ENCODE results near the gene SEC24A. TPM values are rescaled to one million over a fixed set of nuclear protein-coding genes. Genes with fewer than 3 reads are reported as not detected.
"Not testable (repeated sequence)": the region's sequence is repeated elsewhere in the genome, so short reads cannot be mapped to it uniquely, and the experiment has no call there.

Gene SEC24A
- total RNA-seq, 2 experiments from 2014 or later, result 5.6 to 20.5 TPM

GRCh38 chr5:134659922-134660321 lies 11.3 kb downstream of the SEC24A start:
- no TSS peak for BruUV-seq (replicated peaks)
- H3K27ac ChIP-seq (ENCODE audit: low read depth, low read length, poor library complexity, severe bottlenecking), result no peak overlapping the region
- no peaks in the 10 kb centered on the region for H3K9me2 ChIP-seq (ENCODE audit: insufficient read depth, low read length)
- no peak overlapping the region for H3K4me2 ChIP-seq (ENCODE audit: low read length)
- H3K4me1 ChIP-seq (ENCODE audit: insufficient read depth, low read length, poor library complexity, severe bottlenecking), result no peaks in the 10 kb centered on the region
- no peaks in the 10 kb centered on the region for H3K9me3 ChIP-seq (ENCODE audit: low read length)
- no peak overlapping the region for H2AFZ ChIP-seq (ENCODE audit: low read length)
- POLR2A ChIA-PET, result interaction anchor here (0.6 to 1.8 kb wide), 4 partner anchors 23 to 445 kb away, joined by 3 to 5 read pairs (median 4); no protein-coding TSS in a partner anchor
- DNase-seq (ENCODE audit: low spot score), result no peak
- CTCF ChIA-PET (ENCODE audit: unreplicated experiment), result no interaction called here
- TF ChIP-seq CTCF (conservative IDR thresholded peaks at IDR 0.05; ENCODE audit: low read length) (no peak), EZH2phosphoT487 (IDR thresholded peaks at IDR 0.05; ENCODE audit: borderline replicate concordance, low read depth, low read length) (no peak)
- H3K4me3 ChIP-seq (ENCODE audit: low read depth, low read length, poor library complexity, severe bottlenecking), result no peak overlapping the region
- H3K79me2 ChIP-seq (ENCODE audit: insufficient read depth, low read depth, low read length), result peaks cover 30% of the 10 kb centered on the region
- peaks cover 37% of the 10 kb centered on the region for H3K36me3 ChIP-seq (ENCODE audit: insufficient read depth, low read length)
- no peaks in the 10 kb centered on the region for H4K20me1 ChIP-seq (ENCODE audit: insufficient read depth, low read length)
- intact Hi-C loops (cut with micrococcal nuclease; ENCODE audit: unreplicated experiment), result no loop called here

- intact Hi-C loops (cut with micrococcal nuclease; ENCODE audit: unreplicated experiment), result no loop called here
- Histone ChIP-seq H3K79me2 (ENCODE audit: insufficient read depth, low read depth, low read length) (peaks cover 17% of the 10 kb centered on the region), H3K4me3 (ENCODE audit: low read depth, low read length, poor library complexity, severe bottlenecking) (no peak overlapping the region), H4K20me1 (ENCODE audit: insufficient read depth, low read length) (no peaks in the 10 kb centered on the region), H3K9me2 (ENCODE audit: insufficient read depth, low read length) (no peaks in the 10 kb centered on the region), H3K4me2 (ENCODE audit: low read length) (no peak overlapping the region), H3K9me3 (ENCODE audit: low read length) (no peaks in the 10 kb centered on the region), H3K36me3 (ENCODE audit: insufficient read depth, low read length) (peaks cover 51% of the 10 kb centered on the region), H3K4me1 (ENCODE audit: insufficient read depth, low read length, poor library complexity, severe bottlenecking) (no peaks in the 10 kb centered on the region), H2AFZ (ENCODE audit: low read length) (no peak overlapping the region), H3K27ac (ENCODE audit: low read depth, low read length, poor library complexity, severe bottlenecking) (no peak overlapping the region)
- BruUV-seq (replicated peaks), result no TSS peak
- DNase-seq (ENCODE audit: low spot score), result no peak
- TF ChIP-seq EZH2phosphoT487 (IDR thresholded peaks at IDR 0.05; ENCODE audit: borderline replicate concordance, low read depth, low read length) (no peak), CTCF (conservative IDR thresholded peaks at IDR 0.05; ENCODE audit: low read length) (no peak)
- POLR2A ChIA-PET, result interaction anchor here (0.6 to 1.3 kb wide), 4 partner anchors 12 to 254 kb away, joined by 3 to 4 read pairs (median 3); no protein-coding TSS in a partner anchor
- CTCF ChIA-PET (ENCODE audit: unreplicated experiment), result interaction anchor here (0.6 kb wide), 1 partner anchor 365 kb away, joined by 6 read pairs; no protein-coding TSS in a partner anchor
Measured at GRCh38 chr5:134662971-134663370, 14.4 kb downstream of the SEC24A start.

GRCh38 chr5:134664448-134664847 lies 15.9 kb downstream of the SEC24A start:
- H4K20me1 ChIP-seq (ENCODE audit: insufficient read depth, low read length), result no peaks in the 10 kb centered on the region
- no TSS peak for BruUV-seq (replicated peaks)
- H3K9me3 ChIP-seq (ENCODE audit: low read length), result no peaks in the 10 kb centered on the region
- H3K79me2 ChIP-seq (ENCODE audit: insufficient read depth, low read depth, low read length), result peaks cover 11% of the 10 kb centered on the region
- intact Hi-C loops (cut with micrococcal nuclease; ENCODE audit: unreplicated experiment), result no loop called here
- H3K4me1 ChIP-seq (ENCODE audit: insufficient read depth, low read length, poor library complexity, severe bottlenecking), result no peaks in the 10 kb centered on the region
- H3K9me2 ChIP-seq (ENCODE audit: insufficient read depth, low read length), result no peaks in the 10 kb centered on the region
- no peak overlapping the region for H2AFZ ChIP-seq (ENCODE audit: low read length)
- DNase-seq (ENCODE audit: low spot score), result no peak
- H3K4me3 ChIP-seq (ENCODE audit: low read depth, low read length, poor library complexity, severe bottlenecking), result no peak overlapping the region
- H3K36me3 ChIP-seq (ENCODE audit: insufficient read depth, low read length), result peaks cover 50% of the 10 kb centered on the region
- no peak overlapping the region for H3K4me2 ChIP-seq (ENCODE audit: low read length)
- H3K27ac ChIP-seq (ENCODE audit: low read depth, low read length, poor library complexity, severe bottlenecking), result no peak overlapping the region
- ChIA-PET POLR2A (interaction anchor here (0.5 to 1.3 kb wide), 2 partner anchors 12 to 245 kb away, joined by 4 read pairs; no protein-coding TSS in a partner anchor), CTCF (ENCODE audit: unreplicated experiment) (no interaction called here)
- TF ChIP-seq CTCF (conservative IDR thresholded peaks at IDR 0.05; ENCODE audit: low read length), result no peak
- TF ChIP-seq EZH2phosphoT487 (IDR thresholded peaks at IDR 0.05; ENCODE audit: borderline replicate concordance, low read depth, low read length), result no peak

GRCh38 chr5:134673546-134673945 lies 25.0 kb downstream of the SEC24A start:
- H3K27ac ChIP-seq (ENCODE audit: low read depth, low read length, poor library complexity, severe bottlenecking); BruUV-seq (replicated peaks); DNase-seq (ENCODE audit: low spot score); H3K4me3 ChIP-seq (ENCODE audit: low read depth, low read length, poor library complexity, severe bottlenecking); H3K4me1 ChIP-seq (ENCODE audit: insufficient read depth, low read length, poor library complexity, severe bottlenecking); H3K79me2 ChIP-seq (ENCODE audit: insufficient read depth, low read depth, low read length); H4K20me1 ChIP-seq (ENCODE audit: insufficient read depth, low read length); H3K9me3 ChIP-seq (ENCODE audit: low read length); H3K4me2 ChIP-seq (ENCODE audit: low read length); intact Hi-C loops (cut with micrococcal nuclease; ENCODE audit: unreplicated experiment); H3K9me2 ChIP-seq (ENCODE audit: insufficient read depth, low read length); H2AFZ ChIP-seq (ENCODE audit: low read length): not testable (repeated sequence)
- ChIA-PET CTCF (ENCODE audit: unreplicated experiment) (interaction anchor here (0.6 kb wide), 1 partner anchor 86 kb away, joined by 3 read pairs; no protein-coding TSS in a partner anchor), POLR2A (interaction anchor here (0.7 kb wide), 2 partner anchors 20 to 1643 kb away, joined by 5 to 7 read pairs; no protein-coding TSS in a partner anchor)
- peaks cover 59% of the 10 kb centered on the region for H3K36me3 ChIP-seq (ENCODE audit: insufficient read depth, low read length)

Measured in OCI-LY7 (cell line).